ENCODE data around the gene RHEB. TPM values are rescaled to one million over a fixed set of nuclear protein-coding genes. Genes with fewer than 3 reads are reported as not detected.

RHEB gene
- total and polyA plus RNA-seq, 2 experiments from 2014 or later = 101 to 239 TPM

DNA sequence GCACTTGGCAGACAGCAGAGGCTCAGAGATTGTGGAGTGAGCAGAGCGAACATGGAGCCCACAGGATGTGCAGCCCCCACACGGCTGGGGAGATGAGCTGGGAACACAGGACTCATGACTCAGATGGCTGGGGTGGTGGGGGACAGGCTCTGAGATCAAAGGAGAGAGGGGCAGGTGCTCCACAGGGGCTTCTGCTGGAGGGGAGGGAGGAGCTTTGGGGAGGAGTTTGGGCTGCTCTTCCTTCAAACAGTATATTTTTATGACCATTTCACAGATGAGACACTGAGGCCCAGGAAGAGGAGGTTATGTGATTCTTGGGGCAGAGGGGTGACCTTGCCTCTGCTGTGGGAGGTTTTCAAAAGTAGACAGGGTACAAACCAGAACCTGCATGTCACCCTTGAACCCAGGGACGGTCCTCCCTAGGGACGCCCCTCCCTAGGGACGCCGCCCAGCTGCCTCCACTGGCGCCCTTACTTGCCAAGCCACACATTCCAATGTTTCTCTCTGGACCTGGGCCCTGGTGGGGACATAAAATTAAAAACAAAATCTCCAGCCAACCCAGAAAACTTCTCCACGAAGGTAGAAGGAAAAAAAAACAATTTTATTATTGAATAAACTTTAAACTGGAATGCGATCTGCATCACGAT lies 78.8 kb downstream of the RHEB start (continued):
- TF ChIP-seq JUNB (IDR thresholded peaks at IDR 0.05; ENCODE audit: unreplicated experiment) (no peak), NANOG (IDR thresholded peaks at IDR 0.05; ENCODE audit: borderline replicate concordance) (no peak), CREB1 (CRISPR knock-in tag; IDR thresholded peaks at IDR 0.05; ENCODE audit: low read depth) (no peak)
- TF ChIP-seq, protein P1, sequence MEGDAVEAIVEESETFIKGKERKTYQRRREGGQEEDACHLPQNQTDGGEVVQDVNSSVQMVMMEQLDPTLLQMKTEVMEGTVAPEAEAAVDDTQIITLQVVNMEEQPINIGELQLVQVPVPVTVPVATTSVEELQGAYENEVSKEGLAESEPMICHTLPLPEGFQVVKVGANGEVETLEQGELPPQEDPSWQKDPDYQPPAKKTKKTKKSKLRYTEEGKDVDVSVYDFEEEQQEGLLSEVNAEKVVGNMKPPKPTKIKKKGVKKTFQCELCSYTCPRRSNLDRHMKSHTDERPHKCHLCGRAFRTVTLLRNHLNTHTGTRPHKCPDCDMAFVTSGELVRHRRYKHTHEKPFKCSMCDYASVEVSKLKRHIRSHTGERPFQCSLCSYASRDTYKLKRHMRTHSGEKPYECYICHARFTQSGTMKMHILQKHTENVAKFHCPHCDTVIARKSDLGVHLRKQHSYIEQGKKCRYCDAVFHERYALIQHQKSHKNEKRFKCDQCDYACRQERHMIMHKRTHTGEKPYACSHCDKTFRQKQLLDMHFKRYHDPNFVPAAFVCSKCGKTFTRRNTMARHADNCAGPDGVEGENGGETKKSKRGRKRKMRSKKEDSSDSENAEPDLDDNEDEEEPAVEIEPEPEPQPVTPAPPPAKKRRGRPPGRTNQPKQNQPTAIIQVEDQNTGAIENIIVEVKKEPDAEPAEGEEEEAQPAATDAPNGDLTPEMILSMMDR (conservative IDR thresholded peaks at IDR 0.05; ENCODE audit: low read depth in 2 of 2) = no peak
- TF ChIP-seq, protein P2, sequence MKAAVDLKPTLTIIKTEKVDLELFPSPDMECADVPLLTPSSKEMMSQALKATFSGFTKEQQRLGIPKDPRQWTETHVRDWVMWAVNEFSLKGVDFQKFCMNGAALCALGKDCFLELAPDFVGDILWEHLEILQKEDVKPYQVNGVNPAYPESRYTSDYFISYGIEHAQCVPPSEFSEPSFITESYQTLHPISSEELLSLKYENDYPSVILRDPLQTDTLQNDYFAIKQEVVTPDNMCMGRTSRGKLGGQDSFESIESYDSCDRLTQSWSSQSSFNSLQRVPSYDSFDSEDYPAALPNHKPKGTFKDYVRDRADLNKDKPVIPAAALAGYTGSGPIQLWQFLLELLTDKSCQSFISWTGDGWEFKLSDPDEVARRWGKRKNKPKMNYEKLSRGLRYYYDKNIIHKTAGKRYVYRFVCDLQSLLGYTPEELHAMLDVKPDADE (IDR thresholded peaks at IDR 0.05) = no peak

DNA sequence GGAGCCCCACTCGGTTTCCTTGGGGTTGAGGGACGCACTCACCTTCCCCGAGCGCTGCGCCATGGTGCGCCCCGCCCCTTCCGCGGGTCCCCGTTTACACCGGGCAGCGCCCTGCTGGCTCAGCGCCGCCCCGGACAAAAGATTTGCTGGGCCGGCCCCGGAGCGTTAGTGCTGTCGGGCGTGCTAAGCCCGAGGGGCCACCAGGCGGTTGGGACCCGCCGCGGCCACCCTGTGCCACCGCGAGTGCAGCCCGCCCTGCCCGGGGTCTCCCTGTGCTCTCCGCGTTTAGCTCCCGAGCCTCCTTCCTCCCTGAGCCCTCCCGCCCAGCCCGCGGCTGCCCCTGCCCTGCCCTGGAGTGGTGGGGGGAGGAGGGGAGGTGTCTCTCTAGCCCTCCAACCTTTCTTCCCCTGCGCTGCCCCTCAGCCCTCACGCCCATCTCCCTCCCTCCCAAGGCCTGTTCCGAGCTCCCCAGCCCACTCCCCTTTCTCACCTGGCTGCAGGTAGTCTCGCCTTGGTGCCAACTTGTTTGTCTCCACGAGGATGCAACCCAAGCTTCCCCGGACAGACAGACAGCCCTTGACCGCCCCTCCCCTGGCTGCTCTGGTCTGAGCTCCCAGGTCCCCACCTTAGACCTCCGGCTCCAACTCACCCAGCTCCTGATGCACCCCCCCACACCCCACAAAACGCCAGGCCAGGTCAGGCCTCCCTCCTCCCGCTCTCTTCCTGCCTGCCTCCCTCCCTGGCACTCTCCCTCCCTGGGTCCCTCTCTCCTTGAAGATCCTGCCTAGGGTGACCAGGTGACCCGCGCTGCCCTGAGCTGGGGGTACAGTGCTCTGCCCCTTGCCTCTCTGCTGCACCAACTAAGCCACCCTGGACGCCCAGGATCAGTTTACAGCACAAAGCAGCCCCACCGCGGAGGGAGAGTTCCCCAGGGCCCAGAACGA lies 79.6 kb downstream of the RHEB start, which contains the start of gene CRYGN:
CRYGN (minus strand) TSS at position 287 of the 944 bp plus-strand sequence; CDS start at position 63, 224 bp downstream.
- Histone ChIP-seq H3K27ac (ENCODE audit: low read depth) (no peak within 1 kb of the TSS), H3K4me1 (ENCODE audit: insufficient read depth) (peaks cover 25% of the 10 kb centered on the region), H2AFZ (peak within 1 kb of the TSS; percentile 99), H3F3A (replicated peaks; ENCODE audit: low read depth) (peaks cover 8% of the 10 kb centered on the region), H3K4me2 (peak within 1 kb of the TSS; percentile 89), H3K4me3 (peak within 1 kb of the TSS; percentile 73), H3K27me3 (ENCODE audit: insufficient read depth) (peaks cover 10% of the 10 kb centered on the region; the same call in 1 of the 2 replicates), H3K36me3 (ENCODE audit: insufficient read depth) (no peaks in the 10 kb centered on the region), H3K79me2 (replicated peaks; ENCODE audit: insufficient read depth) (no peaks in the 10 kb centered on the region), H4K20me1 (replicated peaks; ENCODE audit: insufficient read depth) (no peaks in the 10 kb centered on the region), H3K9me2 (ENCODE audit: insufficient read depth) (no peaks in the 10 kb centered on the region)
- ATAC-seq (peak; percentile 85), DNase-seq (ENCODE audit: low spot score) (peak; percentile 80)
- Mint-ChIP-seq H3K4me1 (peaks cover 27% of the 10 kb centered on the region), H3K4me3 (peak within 1 kb of the TSS; percentile 83), H3K36me3 (ENCODE audit: low read depth) (no peaks in the 10 kb centered on the region; the same call in 2 of the 3 replicates), H3K27ac (peak within 1 kb of the TSS; percentile 48; the same call in 1 of the 2 replicates), H3K9me3 (no peaks in the 10 kb centered on the region), H3K27me3 (ENCODE audit: insufficient read depth, low read depth, poor library complexity) (peaks cover 17% of the 10 kb centered on the region)
- TF ChIP-seq STAT1 (IDR thresholded peaks at IDR 0.05; ENCODE audit: unreplicated experiment) (no peak), EZH2 (IDR thresholded peaks at IDR 0.05; ENCODE audit: low read depth, unreplicated experiment) (no peak)

Data from GM23338 (cell line).